Adrenal gland (tissue), 12 donors: Measurements from ENCODE around the gene MICALL1. TPM values are rescaled to one million over a fixed set of nuclear protein-coding genes. Genes with fewer than 3 reads are reported as not detected.

Experiments
- DNase-seq, 7 donors: peaks; one replicate each; pipeline ENCODE4 v3.0.0-alpha.2; 2019 to 2020
- H3K27ac ChIP-seq, 5 donors: fragments of 200-600 bp; sonication (generic) in 4 of 5; 1 replicate in 3 of 5; 2 replicates in 2 of 5; pipeline versions ENCODE4 v1.5.1 to v1.8.0; 2016 to 2020; ENCODE audit warnings: mild to moderate bottlenecking in 1 of 5
- H3K27me3 ChIP-seq: fragments of 200-600 bp; 2 replicates; pipeline ENCODE4 v1.8.0; 2021
- H3K36me3 ChIP-seq, 2 donors: fragments of 200-600 bp; replicated peaks in 1 of 2; 1 replicate in 1 of 2; 2 replicates in 1 of 2; pipeline versions ENCODE4 v1.5.1 to v1.8.0; 2018 to 2022
- H3K4me1 ChIP-seq, 2 donors: fragments of 200-600 bp; replicated peaks in 1 of 2; 1 replicate in 1 of 2; 2 replicates in 1 of 2; pipeline versions ENCODE4 v1.5.1 to v1.8.0; 2018 to 2021
- H3K4me3 ChIP-seq, 4 donors: fragments of 200-600 bp; sonication (generic) in 3 of 4; one replicate each; pipeline ENCODE4 v1.5.1; 2016 to 2018
- H3K9me3 ChIP-seq, 3 donors: fragments of 200-600 bp; sonication (generic) in 1 of 3; replicated peaks in 1 of 3; 1 replicate in 2 of 3; 2 replicates in 1 of 3; pipeline versions ENCODE4 v1.5.1 to v1.8.0; 2016 to 2021
- CTCF ChIP-seq, 6 experiments: fragments of 450-650 bp in 4 of 6; fragments of 200-600 bp in 2 of 6; sonication (generic) in 1 of 6; IDR thresholded peaks; 1 replicate in 5 of 6; 2 replicates in 1 of 6; pipeline versions ENCODE4 v1.5.1 to v1.8.0; 2016 to 2021; ENCODE audit warnings: antibody characterized with exemption in 6 of 6, mild to moderate bottlenecking in 2 of 6, moderate library complexity in 1 of 6
- POLR2A ChIP-seq, 2 donors: fragments of 450-650 bp; IDR thresholded peaks; one replicate each; pipeline ENCODE4 v1.6.1; 2017; ENCODE audit warnings: antibody characterized with exemption in 2 of 2, mild to moderate bottlenecking in 2 of 2, moderate library complexity in 1 of 2
- WGBS, 4 donors: extraction: QIAGEN DNeasy Blood & Tissue Kit in 2 of 4; methylation state at CpG; one replicate each; pipeline versions ENCODE4 v1.1.5 to v1.1.7; 2013 to 2017; 5-methylcytosine and 5-hydroxymethylcytosine counted together
- intact Hi-C, 2 donors: fragments of 100-400 bp; cut with DNase I; formaldehyde crosslinking; loops; one replicate each; pipeline versions ENCODE4 v1.14.1 to v1.15.0; 2022 to 2023
- polyA plus RNA-seq, 3 donors: library from polyadenylated mRNA; stranded (reverse); fragments of 200-250 nt in 2 of 3; fragments of 350-450 nt in 1 of 3; fragmentation: Illumina TruSeq in 1 of 3; extraction: RNeasy Lipid Tissue Mini Kit (QIAGEN cat#74804) in 1 of 3; gene quantifications; one replicate each; pipeline ENCODE4 v1.2.3, GENCODE V29; 2013 to 2014
- total RNA-seq, 9 donors: library from RNA; depleted of rRNA in 4 of 9; stranded (reverse); fragments of >200 nt in 4 of 9; fragments of 120-200 nt in 1 of 9; fragmentation: NEBNext Ultra II Directional in 1 of 9; extraction: Animal tissue kit (Norgen Biotek cat#: 25700) in 1 of 9; gene quantifications; one replicate each; pipeline versions ENCODE4 v1.1.0 to v1.2.4, GENCODE V29; 2013 to 2023
- donor health status: healthy with polysubstance abuse.
- donor health status: Bipolar disorder and iron deficiency.
- donor health status: DM: yes; HTN: yes; CAD: no.
- donor health status: DM: no; HTN: no; CAD: no.
- donor health status: DM: no; HTN: no; CAD: no.
- donor health status: DM: yes; HTN: yes; CAD: no.

MICALL1 gene
- total and polyA plus RNA-seq, 12 donors, result 5.7 to 25.2 (median 17.1) TPM

- Histone ChIP-seq H3K27ac (no peak overlapping the region), H3K4me1 (peaks cover 10 to 12% of the 10 kb centered on the region in 2 donors), H3K9me3 (no peaks in the 10 kb centered on the region), H3K4me3 (no peak overlapping the region), H3K36me3 (peaks cover 0 to 27% of the 10 kb centered on the region in 2 donors), H3K27me3 (no peaks in the 10 kb centered on the region)
- DNase-seq, result no peak
- no peak for TF ChIP-seq POLR2A (IDR thresholded peaks at IDR 0.05)
- TF ChIP-seq CTCF (IDR thresholded peaks at IDR 0.05), result no peak
- WGBS, 4 donors, result 85 to 95% (median 94%) methylated on average over 5 to 10 of the region's 10 CpGs; no CpG with 5 or more reads in 1 of the 4 donors
- intact Hi-C loops, result loop anchor here in 1 of 2 donors (10.0 kb wide), 1 partner anchor 118 kb away; no protein-coding TSS in a partner anchor
These were observed 26.3 kb downstream of the MICALL1 start for GRCh38 chr22:37932401-37932800.

- intact Hi-C loops, result loop anchor here in 1 of 2 donors (10.0 kb wide), 1 partner anchor 118 kb away; no protein-coding TSS in a partner anchor
- DNase-seq, result peak in 4 of 7 donors; percentile 28 to 39 (median 36)
- no peaks in the 10 kb centered on the region for H3K9me3 ChIP-seq
- H3K27me3 ChIP-seq, result no peaks in the 10 kb centered on the region
- 56 to 88% (median 79%) methylated on average over 6 to 21 of the region's 21 CpGs for WGBS, 4 donors
- H3K4me1 ChIP-seq, result peaks cover 10 to 12% of the 10 kb centered on the region in 2 donors
- peak overlapping the region in 4 of 5 donors; percentile 30 to 80 (median 51) for H3K27ac ChIP-seq
- no peak overlapping the region for H3K4me3 ChIP-seq
- TF ChIP-seq POLR2A (IDR thresholded peaks at IDR 0.05) (no peak), CTCF (IDR thresholded peaks at IDR 0.05) (no peak)
- H3K36me3 ChIP-seq, result peaks cover 0 to 29% of the 10 kb centered on the region in 2 donors
These were observed 26.9 kb downstream of the MICALL1 start for GRCh38 chr22:37932821-37933578.

- peak overlapping the region in 4 of 5 donors; percentile 30 to 80 (median 51) for H3K27ac ChIP-seq
- peak; percentile 93 to 98 (median 97) for TF ChIP-seq CTCF (IDR thresholded peaks at IDR 0.05)
- no peak for TF ChIP-seq POLR2A (IDR thresholded peaks at IDR 0.05)
- intact Hi-C loops, result loop anchor here in 1 of 2 donors (10.0 kb wide), 1 partner anchor 119 kb away; no protein-coding TSS in a partner anchor
- DNase-seq, result peak; percentile 90 to 96 (median 94)
- no peaks in the 10 kb centered on the region for H3K27me3 ChIP-seq
- H3K9me3 ChIP-seq, result no peaks in the 10 kb centered on the region
- 0 to 31% (median 4%) methylated on average over 2 to 13 of the region's 13 CpGs for WGBS, 4 donors
- H3K4me1 ChIP-seq, result peaks cover 10 to 12% of the 10 kb centered on the region in 2 donors
- no peak overlapping the region for H3K4me3 ChIP-seq
- peaks cover 0 to 25% of the 10 kb centered on the region in 2 donors for H3K36me3 ChIP-seq
These were observed 27.7 kb downstream of the MICALL1 start for GRCh38 chr22:37933711-37934376.

- H3K4me3 ChIP-seq, result no peak overlapping the region
- intact Hi-C loops, result no loop called here
- H3K27me3 ChIP-seq, result no peaks in the 10 kb centered on the region
- H3K9me3 ChIP-seq, result no peaks in the 10 kb centered on the region
- TF ChIP-seq POLR2A (IDR thresholded peaks at IDR 0.05), result no peak
- 78 to 84% (median 82%) methylated on average over 6 to 12 of the region's 12 CpGs for WGBS, 4 donors
- no peaks in the 10 kb centered on the region for H3K4me1 ChIP-seq
- H3K36me3 ChIP-seq, result peaks cover 0 to 47% of the 10 kb centered on the region in 2 donors
- no peak overlapping the region for H3K27ac ChIP-seq
- DNase-seq, result no peak
These were observed 34.7 kb downstream of the MICALL1 start for GRCh38 chr22:37940698-37941376.
